Stimulated activated memory B cell treated with anti-CD40 and anti-IgM and Interleukin-4, amounts not matched to agents 10 μg/mL and 1 μg/mL and 100 μg/mL, for 72 hours (primary cell): ENCODE results near the gene GNL3L.
"Not testable (repeated sequence)": the region's sequence is repeated elsewhere in the genome, so short reads cannot be mapped to it uniquely, and the experiment has no call there.

Experiments used
- ATAC-seq: fragments of 150-1000 bp; cut with Tn5 transposase; 2 replicates; pipeline ENCODE4 v1.10.0; 2021
- H3K27ac Mint-ChIP-seq: one replicate; pipeline ENCODE4 v1.8.0; 2022; ENCODE audit warnings: mild to moderate bottlenecking, mixed read lengths
- H3K27me3 Mint-ChIP-seq: one replicate; pipeline ENCODE4 v1.8.0; 2022; ENCODE audit warnings: mixed read lengths
- H3K36me3 Mint-ChIP-seq: one replicate; pipeline ENCODE4 v1.8.0; 2022; ENCODE audit warnings: mixed read lengths
- H3K4me1 Mint-ChIP-seq: one replicate; pipeline ENCODE4 v1.8.0; 2022; ENCODE audit warnings: mixed read lengths
- H3K4me3 Mint-ChIP-seq: one replicate; pipeline ENCODE4 v1.8.0; 2022; ENCODE audit warnings: mild to moderate bottlenecking, moderate library complexity, mixed read lengths
- H3K9me3 Mint-ChIP-seq: one replicate; pipeline ENCODE4 v1.8.0; 2022; ENCODE audit warnings: mixed read lengths

The GNL3L gene

DNA sequence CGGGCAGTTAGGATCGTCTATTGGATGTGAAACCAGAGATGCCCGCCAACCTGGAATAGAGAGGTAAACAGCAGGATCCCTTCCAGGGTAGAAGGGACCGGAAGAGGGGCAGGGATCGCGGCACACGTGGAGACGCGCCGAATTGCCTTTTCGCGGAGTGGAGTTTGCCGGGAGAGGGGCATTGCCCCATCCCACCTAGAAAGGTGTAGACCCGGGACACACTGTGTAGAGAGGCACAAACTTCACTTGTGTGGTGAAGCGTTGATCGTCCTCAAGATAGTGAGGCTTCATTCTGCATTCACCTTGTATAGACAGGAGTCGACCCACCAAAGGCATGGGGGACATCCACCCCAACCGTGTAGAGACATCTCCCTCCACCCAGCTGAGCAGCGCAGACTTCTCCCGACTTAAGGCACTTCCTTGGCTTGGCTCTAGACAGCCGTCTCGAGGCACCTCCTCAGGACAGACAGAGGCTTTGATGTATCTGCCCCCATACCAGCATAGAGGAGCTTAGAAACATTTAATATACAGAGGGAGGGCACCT, 410 bp downstream of the GNL3L start:
- H3K27me3 Mint-ChIP-seq: no peaks in the 10 kb centered on the region
- peak; percentile 2 for ATAC-seq
- H3K4me3 Mint-ChIP-seq: peak overlapping the region; percentile 94
- H3K9me3 Mint-ChIP-seq: peaks cover 5% of the 10 kb centered on the region
- peaks cover 27% of the 10 kb centered on the region for H3K4me1 Mint-ChIP-seq
- peak overlapping the region; percentile 91 for H3K27ac Mint-ChIP-seq
- peaks cover 23% of the 10 kb centered on the region for H3K36me3 Mint-ChIP-seq

DNA sequence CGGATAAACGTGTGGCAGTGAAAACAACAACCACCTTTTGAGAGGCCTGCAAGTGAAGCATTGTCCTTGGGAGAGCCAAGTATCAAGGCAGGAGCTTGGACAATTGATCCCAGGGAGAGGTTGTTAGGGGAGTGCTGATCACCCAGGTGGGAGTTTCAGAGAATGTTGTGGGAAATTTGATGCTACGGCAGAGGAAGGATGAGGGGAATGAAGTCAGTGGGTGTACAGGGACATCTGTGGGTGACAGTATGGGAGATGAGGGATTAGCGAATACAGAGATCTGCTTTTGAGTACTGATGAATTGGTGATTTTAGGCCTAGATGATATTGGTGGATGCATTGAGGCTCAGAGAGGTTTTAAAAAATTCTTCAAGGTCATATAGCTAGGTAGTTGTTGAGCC, 4.3 kb downstream of the GNL3L start:
- H3K4me1 Mint-ChIP-seq: peaks cover 27% of the 10 kb centered on the region
- H3K9me3 Mint-ChIP-seq: no peaks in the 10 kb centered on the region

DNA sequence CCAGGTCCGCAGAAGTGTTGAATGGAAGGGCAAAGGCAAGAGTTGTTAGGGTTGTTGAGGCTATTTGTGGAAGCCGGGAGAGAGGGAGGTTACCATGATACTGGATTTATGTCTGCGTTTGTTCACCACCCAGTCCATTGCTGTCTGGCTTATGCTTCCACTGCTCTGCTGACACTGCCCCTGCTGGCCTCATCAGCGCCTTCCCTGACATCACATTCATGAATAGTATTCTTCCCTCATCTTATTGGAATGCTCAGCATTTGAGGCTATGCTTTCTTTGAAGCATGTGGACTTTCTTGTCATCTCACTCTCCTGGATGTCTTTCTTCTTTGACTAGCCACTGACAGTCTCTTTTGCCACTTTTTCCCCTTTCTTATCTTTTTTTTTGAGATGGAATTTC, 10.3 kb downstream of the GNL3L start:
- Mint-ChIP-seq H3K36me3 (peaks cover 42% of the 10 kb centered on the region), H3K4me1 (no peaks in the 10 kb centered on the region), H3K27me3 (no peaks in the 10 kb centered on the region), H3K27ac (no peak overlapping the region), H3K4me3 (no peak overlapping the region), H3K9me3 (no peaks in the 10 kb centered on the region)
- ATAC-seq: no peak

More for the DNA sequence above, 4.3 kb downstream of the GNL3L start:
- Mint-ChIP-seq H3K27ac (peak overlapping the region; percentile 44), H3K36me3 (peaks cover 24% of the 10 kb centered on the region), H3K4me3 (peak overlapping the region; percentile 24), H3K27me3 (no peaks in the 10 kb centered on the region)
- no peak for ATAC-seq

GRCh38 chrX:54542239-54542638, 12.2 kb downstream of the GNL3L start:
- H3K27ac Mint-ChIP-seq, H3K4me1 Mint-ChIP-seq, H3K9me3 Mint-ChIP-seq, H3K4me3 Mint-ChIP-seq, ATAC-seq, H3K27me3 Mint-ChIP-seq: not testable (repeated sequence)
- H3K36me3 Mint-ChIP-seq: peaks cover 40% of the 10 kb centered on the region

- no peak overlapping the region for H3K27ac Mint-ChIP-seq
- ATAC-seq: no peak
- peaks cover 56% of the 10 kb centered on the region for H3K36me3 Mint-ChIP-seq
- no peak overlapping the region for H3K4me3 Mint-ChIP-seq
- H3K27me3 Mint-ChIP-seq: no peaks in the 10 kb centered on the region
- H3K9me3 Mint-ChIP-seq: no peaks in the 10 kb centered on the region
- H3K4me1 Mint-ChIP-seq: no peaks in the 10 kb centered on the region
These were observed 20.8 kb downstream of the GNL3L start for GRCh38 chrX:54550821-54551220.

DNA sequence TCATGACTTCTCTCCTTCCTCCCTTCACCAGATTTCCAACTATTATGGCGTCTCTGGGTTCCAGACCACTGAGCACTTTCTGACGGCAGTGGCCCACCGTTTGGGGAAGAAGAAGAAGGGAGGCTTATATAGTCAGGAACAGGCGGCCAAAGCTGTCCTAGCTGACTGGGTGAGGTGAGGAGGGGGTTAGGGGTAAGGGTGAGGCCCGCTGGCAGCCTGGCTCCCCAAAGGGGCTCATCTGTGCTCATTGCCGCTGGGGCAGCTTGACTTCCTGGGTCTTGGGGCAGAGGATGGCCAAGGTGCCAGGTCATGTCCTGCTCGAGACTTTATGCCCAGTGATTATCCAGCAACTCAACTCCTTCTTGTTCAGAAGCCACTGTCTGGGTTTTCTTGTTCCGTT, 21.8 kb downstream of the GNL3L start:
- Mint-ChIP-seq H3K27me3 (no peaks in the 10 kb centered on the region), H3K4me3 (no peak overlapping the region), H3K27ac (no peak overlapping the region), H3K4me1 (no peaks in the 10 kb centered on the region), H3K9me3 (no peaks in the 10 kb centered on the region), H3K36me3 (peaks cover 59% of the 10 kb centered on the region)
- no peak for ATAC-seq

GRCh38 chrX:54555006-54555405, 25.0 kb downstream of the GNL3L start:
- not testable (repeated sequence) for ATAC-seq, H3K27me3 Mint-ChIP-seq, H3K27ac Mint-ChIP-seq, H3K4me1 Mint-ChIP-seq, H3K9me3 Mint-ChIP-seq, H3K4me3 Mint-ChIP-seq
- H3K36me3 Mint-ChIP-seq: peaks cover 34% of the 10 kb centered on the region

DNA sequence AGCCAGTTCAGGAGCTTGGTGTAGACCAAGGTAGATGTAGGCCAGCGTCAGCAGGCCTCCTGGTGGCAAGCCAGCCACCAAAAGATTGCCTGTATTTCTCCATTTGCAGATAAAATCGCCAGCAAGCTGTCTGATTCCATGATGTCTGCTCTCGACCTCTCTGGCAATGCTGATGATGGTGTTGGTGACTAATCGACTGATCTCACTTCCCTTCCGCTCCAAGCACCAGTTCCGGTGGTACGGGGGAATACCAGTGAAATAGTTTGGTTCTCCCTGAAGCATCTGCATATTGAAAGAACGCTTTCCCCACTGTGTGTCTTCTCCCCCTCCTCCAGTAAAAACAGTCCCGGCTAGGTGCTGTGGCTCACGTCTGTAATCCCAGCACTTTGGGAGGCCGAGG, 30.4 kb downstream of the GNL3L start:
- no peaks in the 10 kb centered on the region for H3K27me3 Mint-ChIP-seq
- no peaks in the 10 kb centered on the region for H3K4me1 Mint-ChIP-seq
- no peak overlapping the region for H3K4me3 Mint-ChIP-seq
- H3K36me3 Mint-ChIP-seq: peaks cover 32% of the 10 kb centered on the region
- ATAC-seq: no peak
- H3K27ac Mint-ChIP-seq: no peak overlapping the region
- no peaks in the 10 kb centered on the region for H3K9me3 Mint-ChIP-seq

- no peaks in the 10 kb centered on the region for H3K27me3 Mint-ChIP-seq
- ATAC-seq: no peak
- H3K4me3 Mint-ChIP-seq: no peak overlapping the region
- no peaks in the 10 kb centered on the region for H3K4me1 Mint-ChIP-seq
- no peak overlapping the region for H3K27ac Mint-ChIP-seq
- no peaks in the 10 kb centered on the region for H3K9me3 Mint-ChIP-seq
- H3K36me3 Mint-ChIP-seq: peaks cover 25% of the 10 kb centered on the region
These were observed 31.6 kb downstream of the GNL3L start for GRCh38 chrX:54561622-54562021.

- H3K27me3 Mint-ChIP-seq: no peaks in the 10 kb centered on the region
- H3K4me1 Mint-ChIP-seq: no peaks in the 10 kb centered on the region
- ATAC-seq: no peak
- H3K36me3 Mint-ChIP-seq: peaks cover 41% of the 10 kb centered on the region
- H3K27ac Mint-ChIP-seq: no peak overlapping the region
- H3K9me3 Mint-ChIP-seq: peaks cover 3% of the 10 kb centered on the region
- H3K4me3 Mint-ChIP-seq: no peak overlapping the region
These were observed 34.9 kb downstream of the GNL3L start for GRCh38 chrX:54564936-54565335.

DNA sequence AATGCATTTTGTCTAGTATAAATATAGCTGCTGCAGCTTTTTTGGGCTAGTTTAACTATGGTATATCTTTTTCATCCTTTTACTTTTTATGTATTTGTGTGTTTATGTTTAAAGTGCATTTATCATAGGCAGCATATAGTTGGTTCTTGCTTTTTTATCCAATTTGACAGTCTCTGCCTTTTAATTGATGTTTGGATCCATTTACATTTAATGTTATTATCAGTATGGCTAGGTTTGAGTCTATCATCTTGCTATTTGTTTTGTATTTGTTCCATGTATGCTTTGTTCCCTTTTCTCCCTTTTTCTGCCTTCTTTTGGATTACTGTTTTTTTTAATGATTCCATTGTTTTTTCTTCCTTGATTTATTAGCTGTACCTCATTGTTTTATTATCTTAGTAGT, 40.3 kb downstream of the GNL3L start:
- no peak overlapping the region for H3K4me3 Mint-ChIP-seq
- peaks cover 9% of the 10 kb centered on the region for H3K9me3 Mint-ChIP-seq
- H3K27ac Mint-ChIP-seq: no peak overlapping the region
- no peaks in the 10 kb centered on the region for H3K27me3 Mint-ChIP-seq
- ATAC-seq: no peak
- no peaks in the 10 kb centered on the region for H3K4me1 Mint-ChIP-seq
- H3K36me3 Mint-ChIP-seq: peaks cover 31% of the 10 kb centered on the region

DNA sequence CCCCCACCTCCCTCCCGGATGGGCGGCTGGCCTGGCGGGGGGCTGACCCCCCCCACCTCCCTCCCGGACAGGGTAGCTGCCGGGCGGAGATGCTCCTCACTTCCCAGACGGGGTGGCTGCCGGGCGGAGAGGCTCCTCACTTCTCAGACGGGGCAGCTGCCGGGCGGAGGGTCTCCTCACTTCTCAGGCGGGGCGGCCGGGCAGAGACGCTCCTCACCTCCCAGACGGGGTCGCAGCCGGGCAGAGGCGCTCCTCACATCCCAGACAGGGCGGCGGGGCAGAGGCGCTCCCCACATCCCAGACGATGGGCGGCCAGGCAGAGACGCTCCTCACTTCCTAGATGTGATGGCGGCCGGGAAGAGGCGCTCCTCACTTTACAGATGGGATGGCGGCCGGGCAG, 42.6 kb downstream of the GNL3L start:
- not testable (repeated sequence) for H3K9me3 Mint-ChIP-seq, H3K4me3 Mint-ChIP-seq, H3K27ac Mint-ChIP-seq, ATAC-seq, H3K27me3 Mint-ChIP-seq, H3K4me1 Mint-ChIP-seq
- peaks cover 42% of the 10 kb centered on the region for H3K36me3 Mint-ChIP-seq

DNA sequence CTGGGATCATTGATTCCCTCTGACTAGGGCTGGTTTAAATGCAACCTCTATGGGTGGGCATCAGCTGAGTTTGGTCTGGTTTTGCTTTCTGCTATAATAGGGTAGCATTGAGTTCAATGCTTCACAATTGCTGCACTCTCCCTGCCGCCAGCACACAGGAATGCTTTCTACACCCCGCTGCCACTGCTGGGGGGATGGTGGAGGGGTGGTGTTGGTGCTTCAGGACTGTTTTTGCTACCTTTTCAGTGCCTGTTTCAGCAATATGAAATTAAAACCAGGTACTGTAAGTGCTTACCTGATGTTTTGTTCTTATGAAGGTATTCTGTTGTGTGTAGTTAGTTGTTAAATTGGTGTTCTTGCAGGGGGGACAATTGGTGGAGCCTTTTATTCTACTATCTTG, 67.7 kb downstream of the GNL3L start:
- H3K36me3 Mint-ChIP-seq: peaks cover 29% of the 10 kb centered on the region
- H3K4me1 Mint-ChIP-seq: no peaks in the 10 kb centered on the region
- no peak for ATAC-seq
- H3K27me3 Mint-ChIP-seq: no peaks in the 10 kb centered on the region
- no peaks in the 10 kb centered on the region for H3K9me3 Mint-ChIP-seq
- no peak overlapping the region for H3K27ac Mint-ChIP-seq
- H3K4me3 Mint-ChIP-seq: no peak overlapping the region

DNA sequence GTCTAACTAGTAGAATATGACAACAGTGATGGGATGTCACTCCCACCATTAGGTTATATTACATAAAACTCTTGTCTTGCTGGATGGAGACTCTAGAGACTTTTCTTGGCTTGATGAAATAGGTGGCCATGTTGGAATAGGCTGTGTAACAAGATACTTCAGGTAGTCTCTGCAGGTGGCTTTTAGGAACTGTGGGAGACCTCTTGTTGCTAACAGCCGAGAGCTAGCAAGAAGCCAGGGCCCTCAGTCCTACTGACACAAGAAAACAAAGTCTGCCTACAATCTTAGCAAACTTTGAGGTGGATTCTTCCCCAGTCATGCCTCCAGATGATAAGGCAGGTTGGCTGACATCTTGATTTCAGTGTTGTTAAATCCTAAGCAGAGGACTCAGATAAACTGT, 72.5 kb downstream of the GNL3L start:
- no peak for ATAC-seq
- no peaks in the 10 kb centered on the region for H3K9me3 Mint-ChIP-seq
- H3K27ac Mint-ChIP-seq: no peak overlapping the region
- H3K4me3 Mint-ChIP-seq: no peak overlapping the region
- no peaks in the 10 kb centered on the region for H3K27me3 Mint-ChIP-seq
- no peaks in the 10 kb centered on the region for H3K36me3 Mint-ChIP-seq
- H3K4me1 Mint-ChIP-seq: no peaks in the 10 kb centered on the region
